Osteocyte (in vitro differentiated cells): Measurements from ENCODE around the gene IFT122. TPM values are rescaled to one million over a fixed set of nuclear protein-coding genes. Genes with fewer than 3 reads are reported as not detected.

Experiments used
- DNase-seq: peaks from one replicate; pipeline ENCODE4 v3.0.0; 2021; ENCODE audit warnings: mixed read lengths; ENCODE audit not compliant: unreplicated experiment; ENCODE audit errors: extremely low spot score
- H3K27ac Mint-ChIP-seq: one replicate; pipeline ENCODE4 v1.8.0; 2021; ENCODE audit warnings: mild to moderate bottlenecking, mixed read lengths; ENCODE audit not compliant: unreplicated experiment
- H3K27me3 Mint-ChIP-seq: one replicate; pipeline ENCODE4 v1.8.0; 2021; ENCODE audit warnings: mixed read lengths; ENCODE audit not compliant: unreplicated experiment
- H3K36me3 Mint-ChIP-seq: one replicate; pipeline ENCODE4 v1.8.0; 2021; ENCODE audit warnings: mixed read lengths; ENCODE audit not compliant: unreplicated experiment
- H3K4me1 Mint-ChIP-seq: one replicate; pipeline ENCODE4 v1.8.0; 2021; ENCODE audit warnings: mixed read lengths; ENCODE audit not compliant: unreplicated experiment
- H3K4me3 Mint-ChIP-seq: one replicate; pipeline ENCODE4 v1.8.0; 2021; ENCODE audit warnings: mild to moderate bottlenecking, moderate library complexity, mixed read lengths; ENCODE audit not compliant: unreplicated experiment
- H3K9me3 Mint-ChIP-seq: one replicate; pipeline ENCODE4 v1.8.0; 2021; ENCODE audit warnings: mixed read lengths; ENCODE audit not compliant: unreplicated experiment
- total RNA-seq: library from RNA; stranded (reverse); gene quantifications from 2 replicates; pipeline ENCODE4 v1.2.1, GENCODE V29; 2021
- TF ChIP-seq, protein P1 (sequence below): fragments of 200-600 bp; sonication (generic); IDR thresholded peaks from 2 replicates; pipeline ENCODE4 v1.5.0; 2021; ENCODE audit warnings: antibody characterized with exemption, mild to moderate bottlenecking, moderate library complexity

The IFT122 gene
- total RNA-seq, 1 donor from 2014 or later = 25.9 TPM

DNA sequence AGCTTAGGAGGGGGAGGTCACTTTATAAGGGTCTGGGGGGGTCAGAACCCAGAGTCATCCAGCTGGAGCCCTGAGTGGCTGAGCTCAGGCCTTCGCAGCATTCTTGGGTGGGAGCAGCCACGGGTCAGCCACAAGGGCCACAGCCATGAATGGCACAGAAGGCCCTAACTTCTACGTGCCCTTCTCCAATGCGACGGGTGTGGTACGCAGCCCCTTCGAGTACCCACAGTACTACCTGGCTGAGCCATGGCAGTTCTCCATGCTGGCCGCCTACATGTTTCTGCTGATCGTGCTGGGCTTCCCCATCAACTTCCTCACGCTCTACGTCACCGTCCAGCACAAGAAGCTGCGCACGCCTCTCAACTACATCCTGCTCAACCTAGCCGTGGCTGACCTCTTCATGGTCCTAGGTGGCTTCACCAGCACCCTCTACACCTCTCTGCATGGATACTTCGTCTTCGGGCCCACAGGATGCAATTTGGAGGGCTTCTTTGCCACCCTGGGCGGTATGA, 88.6 kb downstream of the IFT122 start, which contains the start of gene RHO:
Gene RHO, plus strand, starts transcription at position 51 of the 512 bp plus-strand sequence. Its CDS starts 95 bp downstream, at position 146.
- Mint-ChIP-seq H3K27me3 (no peaks in the 10 kb centered on the region), H3K27ac (peak within 1 kb of the TSS; percentile 27), H3K4me1 (peaks cover 49% of the 10 kb centered on the region), H3K4me3 (no peak within 1 kb of the TSS), H3K9me3 (no peaks in the 10 kb centered on the region), H3K36me3 (no peaks in the 10 kb centered on the region)
- TF ChIP-seq, protein P1, sequence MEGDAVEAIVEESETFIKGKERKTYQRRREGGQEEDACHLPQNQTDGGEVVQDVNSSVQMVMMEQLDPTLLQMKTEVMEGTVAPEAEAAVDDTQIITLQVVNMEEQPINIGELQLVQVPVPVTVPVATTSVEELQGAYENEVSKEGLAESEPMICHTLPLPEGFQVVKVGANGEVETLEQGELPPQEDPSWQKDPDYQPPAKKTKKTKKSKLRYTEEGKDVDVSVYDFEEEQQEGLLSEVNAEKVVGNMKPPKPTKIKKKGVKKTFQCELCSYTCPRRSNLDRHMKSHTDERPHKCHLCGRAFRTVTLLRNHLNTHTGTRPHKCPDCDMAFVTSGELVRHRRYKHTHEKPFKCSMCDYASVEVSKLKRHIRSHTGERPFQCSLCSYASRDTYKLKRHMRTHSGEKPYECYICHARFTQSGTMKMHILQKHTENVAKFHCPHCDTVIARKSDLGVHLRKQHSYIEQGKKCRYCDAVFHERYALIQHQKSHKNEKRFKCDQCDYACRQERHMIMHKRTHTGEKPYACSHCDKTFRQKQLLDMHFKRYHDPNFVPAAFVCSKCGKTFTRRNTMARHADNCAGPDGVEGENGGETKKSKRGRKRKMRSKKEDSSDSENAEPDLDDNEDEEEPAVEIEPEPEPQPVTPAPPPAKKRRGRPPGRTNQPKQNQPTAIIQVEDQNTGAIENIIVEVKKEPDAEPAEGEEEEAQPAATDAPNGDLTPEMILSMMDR = no peak
- DNase-seq = no peak

DNA sequence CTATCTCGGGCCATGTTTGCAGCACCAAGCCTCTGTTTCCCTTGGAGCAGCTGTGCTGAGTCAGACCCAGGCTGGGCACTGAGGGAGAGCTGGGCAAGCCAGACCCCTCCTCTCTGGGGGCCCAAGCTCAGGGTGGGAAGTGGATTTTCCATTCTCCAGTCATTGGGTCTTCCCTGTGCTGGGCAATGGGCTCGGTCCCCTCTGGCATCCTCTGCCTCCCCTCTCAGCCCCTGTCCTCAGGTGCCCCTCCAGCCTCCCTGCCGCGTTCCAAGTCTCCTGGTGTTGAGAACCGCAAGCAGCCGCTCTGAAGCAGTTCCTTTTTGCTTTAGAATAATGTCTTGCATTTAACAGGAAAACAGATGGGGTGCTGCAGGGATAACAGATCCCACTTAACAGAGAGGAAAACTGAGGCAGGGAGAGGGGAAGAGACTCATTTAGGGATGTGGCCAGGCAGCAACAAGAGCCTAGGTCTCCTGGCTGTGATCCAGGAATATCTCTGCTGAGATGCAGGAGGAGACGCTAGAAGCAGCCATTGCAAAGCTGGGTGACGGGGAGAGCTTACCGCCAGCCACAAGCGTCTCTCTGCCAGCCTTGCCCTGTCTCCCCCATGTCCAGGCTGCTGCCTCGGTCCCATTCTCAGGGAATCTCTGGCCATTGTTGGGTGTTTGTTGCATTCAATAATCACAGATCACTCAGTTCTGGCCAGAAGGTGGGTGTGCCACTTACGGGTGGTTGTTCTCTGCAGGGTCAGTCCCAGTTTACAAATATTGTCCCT, 89.6 kb downstream of the IFT122 start:
- TF ChIP-seq, protein P1 = no peak
- peaks cover 56% of the 10 kb centered on the region for H3K4me1 Mint-ChIP-seq
- DNase-seq = no peak
- H3K27me3 Mint-ChIP-seq = no peaks in the 10 kb centered on the region
- no peaks in the 10 kb centered on the region for H3K9me3 Mint-ChIP-seq
- H3K27ac Mint-ChIP-seq = peak overlapping the region; percentile 29
- H3K4me3 Mint-ChIP-seq = no peak overlapping the region
- H3K36me3 Mint-ChIP-seq = no peaks in the 10 kb centered on the region

DNA sequence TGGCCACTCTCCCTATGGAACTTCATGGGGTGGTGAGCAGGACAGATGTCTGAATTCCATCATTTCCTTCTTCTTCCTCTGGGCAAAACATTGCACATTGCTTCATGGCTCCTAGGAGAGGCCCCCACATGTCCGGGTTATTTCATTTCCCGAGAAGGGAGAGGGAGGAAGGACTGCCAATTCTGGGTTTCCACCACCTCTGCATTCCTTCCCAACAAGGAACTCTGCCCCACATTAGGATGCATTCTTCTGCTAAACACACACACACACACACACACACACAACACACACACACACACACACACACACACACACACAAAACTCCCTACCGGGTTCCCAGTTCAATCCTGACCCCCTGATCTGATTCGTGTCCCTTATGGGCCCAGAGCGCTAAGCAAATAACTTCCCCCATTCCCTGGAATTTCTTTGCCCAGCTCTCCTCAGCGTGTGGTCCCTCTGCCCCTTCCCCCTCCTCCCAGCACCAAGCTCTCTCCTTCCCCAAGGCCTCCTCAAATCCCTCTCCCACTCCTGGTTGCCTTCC, 90.3 kb downstream of the IFT122 start:
- peak overlapping the region; percentile 29 for H3K27ac Mint-ChIP-seq
- DNase-seq = no peak

DNA sequence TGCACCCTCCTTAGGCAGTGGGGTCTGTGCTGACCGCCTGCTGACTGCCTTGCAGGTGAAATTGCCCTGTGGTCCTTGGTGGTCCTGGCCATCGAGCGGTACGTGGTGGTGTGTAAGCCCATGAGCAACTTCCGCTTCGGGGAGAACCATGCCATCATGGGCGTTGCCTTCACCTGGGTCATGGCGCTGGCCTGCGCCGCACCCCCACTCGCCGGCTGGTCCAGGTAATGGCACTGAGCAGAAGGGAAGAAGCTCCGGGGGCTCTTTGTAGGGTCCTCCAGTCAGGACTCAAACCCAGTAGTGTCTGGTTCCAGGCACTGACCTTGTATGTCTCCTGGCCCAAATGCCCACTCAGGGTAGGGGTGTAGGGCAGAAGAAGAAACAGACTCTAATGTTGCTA, 90.8 kb downstream of the IFT122 start:
- DNase-seq = no peak
- Mint-ChIP-seq H3K4me1 (peaks cover 56% of the 10 kb centered on the region), H3K27me3 (no peaks in the 10 kb centered on the region), H3K4me3 (no peak overlapping the region), H3K27ac (no peak overlapping the region), H3K9me3 (no peaks in the 10 kb centered on the region), H3K36me3 (no peaks in the 10 kb centered on the region)
- TF ChIP-seq, protein P1 = no peak

More for the DNA sequence above, 90.3 kb downstream of the IFT122 start:
- H3K4me3 Mint-ChIP-seq = no peak overlapping the region
- H3K9me3 Mint-ChIP-seq = no peaks in the 10 kb centered on the region
- no peaks in the 10 kb centered on the region for H3K36me3 Mint-ChIP-seq
- H3K4me1 Mint-ChIP-seq = peaks cover 57% of the 10 kb centered on the region
- TF ChIP-seq, protein P1 = no peak
- no peaks in the 10 kb centered on the region for H3K27me3 Mint-ChIP-seq

- Mint-ChIP-seq H3K9me3 (no peaks in the 10 kb centered on the region), H3K27me3 (no peaks in the 10 kb centered on the region), H3K4me3 (no peak overlapping the region), H3K36me3 (no peaks in the 10 kb centered on the region), H3K4me1 (peaks cover 49% of the 10 kb centered on the region), H3K27ac (peak overlapping the region; percentile 25)
- DNase-seq = no peak
- TF ChIP-seq, protein P1 = no peak
Measured at GRCh38 chr3:129531699-129532098, 91.7 kb downstream of the IFT122 start.
